ENCODE results near the gene TOMM40. TPM values are rescaled to one million over a fixed set of nuclear protein-coding genes. Genes with fewer than 3 reads are reported as not detected.

The TOMM40 gene
- total and polyA plus RNA-seq, 9 donors: 11.1 to 63.9 (median 39.9) TPM

GRCh38 chr19:44889830-44890365 lies 1.2 kb upstream of the TOMM40 start:
- WGBS, 3 donors: 42 to 49% (median 43%) methylated on average over 17 of the region's 17 CpGs
- Histone ChIP-seq H3K4me3 (peak overlapping the region; percentile 62), H3K27ac (peak overlapping the region in 1 of 2 donors; percentile 91), H3K36me3 (no peaks in the 10 kb centered on the region), H3K9me3 (no peaks in the 10 kb centered on the region), H3K4me1 (ENCODE audit: insufficient read depth) (peaks cover 12% of the 10 kb centered on the region), H3K27me3 (no peaks in the 10 kb centered on the region)
- DNase-seq: peak in 1 of 5 donors; percentile 54
- intact Hi-C loops (cut with DNase I): no loop called here
- no peak for TF ChIP-seq EP300 (IDR thresholded peaks at IDR 0.05)
- TF ChIP-seq POLR2A (IDR thresholded peaks at IDR 0.05): no peak
- TF ChIP-seq CTCF (IDR thresholded peaks at IDR 0.05): no peak

- Histone ChIP-seq H3K27me3 (no peaks in the 10 kb centered on the region), H3K4me3 (peak overlapping the region; percentile 62), H3K36me3 (no peaks in the 10 kb centered on the region), H3K27ac (peak overlapping the region; percentile 89 to 91), H3K9me3 (no peaks in the 10 kb centered on the region), H3K4me1 (ENCODE audit: insufficient read depth) (peaks cover 12% of the 10 kb centered on the region)
- WGBS, 3 donors: 0 to 1% (median 0%) methylated on average over 40 of the region's 40 CpGs
- TF ChIP-seq POLR2A (IDR thresholded peaks at IDR 0.05) (peak; percentile 61), CTCF (IDR thresholded peaks at IDR 0.05) (peak in 1 of 3 donors; percentile 14), EP300 (IDR thresholded peaks at IDR 0.05) (no peak)
- DNase-seq: peak in 1 of 5 donors; percentile 100
- intact Hi-C loops (cut with DNase I): loop anchor here in 1 of 4 donors (1.0 kb wide), 1 partner anchor 44 kb away; the partner anchor contains the start of gene NECTIN2
Measured at GRCh38 chr19:44890366-44891015, 563 bp upstream of the TOMM40 start.

- no peak for TF ChIP-seq POLR2A (IDR thresholded peaks at IDR 0.05)
- no peak for TF ChIP-seq CTCF (IDR thresholded peaks at IDR 0.05)
- TF ChIP-seq EP300 (IDR thresholded peaks at IDR 0.05): no peak
- Histone ChIP-seq H3K4me3 (no peak overlapping the region), H3K27ac (no peak overlapping the region), H3K9me3 (no peaks in the 10 kb centered on the region), H3K4me1 (ENCODE audit: insufficient read depth) (peaks cover 12% of the 10 kb centered on the region), H3K27me3 (no peaks in the 10 kb centered on the region), H3K36me3 (no peaks in the 10 kb centered on the region)
- intact Hi-C loops (cut with DNase I): no loop called here
- DNase-seq: no peak
- WGBS, 3 donors: 81 to 84% (median 83%) methylated on average over 7 of the region's 7 CpGs
Measured at GRCh38 chr19:44892932-44893331, 1.9 kb downstream of the TOMM40 start.

GRCh38 chr19:44893332-44894051 lies 2.4 kb downstream of the TOMM40 start:
- no peak overlapping the region for H3K27ac ChIP-seq
- H3K27me3 ChIP-seq: no peaks in the 10 kb centered on the region
- no peaks in the 10 kb centered on the region for H3K9me3 ChIP-seq
- H3K4me3 ChIP-seq: no peak overlapping the region
- WGBS, 3 donors: 76 to 84% (median 82%) methylated on average over 17 to 18 of the region's 18 CpGs
- H3K36me3 ChIP-seq: no peaks in the 10 kb centered on the region
- intact Hi-C loops (cut with DNase I): no loop called here
- no peak for DNase-seq
- TF ChIP-seq CTCF (IDR thresholded peaks at IDR 0.05) (no peak), EP300 (IDR thresholded peaks at IDR 0.05) (no peak), POLR2A (IDR thresholded peaks at IDR 0.05) (no peak)
- H3K4me1 ChIP-seq (ENCODE audit: insufficient read depth): peaks cover 12% of the 10 kb centered on the region
